Tibial nerve (tissue), 4 donors: ENCODE data around the gene TTC23. TPM values are rescaled to one million over a fixed set of nuclear protein-coding genes. Genes with fewer than 3 reads are reported as not detected.

Experiments used
- DNase-seq, 2 donors: peaks; one replicate each; pipeline ENCODE4 v3.0.0-alpha.2; 2019; ENCODE audit warnings: low spot score in 2 of 2
- H3K27ac ChIP-seq, 4 donors: fragments of 200-600 bp; sonication (generic) in 3 of 4; one replicate each; pipeline ENCODE4 v1.5.1; 2017 to 2019; ENCODE audit warnings: mild to moderate bottlenecking in 1 of 4
- H3K27me3 ChIP-seq, 2 donors: fragments of 200-600 bp; sonication (generic) in 1 of 2; one replicate each; pipeline versions ENCODE4 v1.5.1 to v1.6.0; 2017 to 2019
- H3K36me3 ChIP-seq, 3 donors: fragments of 200-600 bp; sonication (generic); one replicate each; pipeline ENCODE4 v1.5.1; 2018 to 2019
- H3K4me1 ChIP-seq, 4 donors: fragments of 200-600 bp; sonication (generic) in 3 of 4; one replicate each; pipeline ENCODE4 v1.5.1; 2017 to 2019
- H3K4me3 ChIP-seq, 4 donors: fragments of 200-600 bp; sonication (generic) in 3 of 4; one replicate each; pipeline ENCODE4 v1.5.1; 2017 to 2019; ENCODE audit warnings: mild to moderate bottlenecking in 1 of 4, moderate library complexity in 1 of 4
- H3K9me3 ChIP-seq, 4 donors: fragments of 200-600 bp; sonication (generic) in 3 of 4; one replicate each; pipeline ENCODE4 v1.5.1; 2017 to 2019
- EP300 ChIP-seq, 2 donors: sonication (generic); formaldehyde crosslinking; IDR thresholded peaks; one replicate each; pipeline ENCODE4 v1.6.1; 2017; ENCODE audit warnings: antibody characterized with exemption in 2 of 2, mild to moderate bottlenecking in 1 of 2
- POLR2A ChIP-seq, 2 donors: fragments of 450-650 bp; IDR thresholded peaks; one replicate each; pipeline ENCODE4 v1.6.1; 2017; ENCODE audit warnings: antibody characterized with exemption in 2 of 2, mild to moderate bottlenecking in 2 of 2, moderate library complexity in 2 of 2
- WGBS, 2 donors: methylation state at CpG; one replicate each; pipeline ENCODE4 v1.1.5; 2018; 5-methylcytosine and 5-hydroxymethylcytosine counted together
- total RNA-seq, 4 donors: library from RNA; depleted of rRNA; stranded (reverse); fragments of >200 nt; gene quantifications; one replicate each; pipeline ENCODE4 v1.1.0, GENCODE V29; 2016
- TF ChIP-seq, protein P1 (sequence below), 5 experiments: fragments of 200-600 bp in 3 of 5; fragments of 450-650 bp in 2 of 5; sonication (generic) in 3 of 5; IDR thresholded peaks; one replicate each; pipeline ENCODE4 v1.5.1; 2016 to 2019; ENCODE audit warnings: antibody characterized with exemption in 5 of 5, mild to moderate bottlenecking in 3 of 5, moderate library complexity in 2 of 5

TTC23 gene
- total RNA-seq, 4 donors from 2014 or later, result 19.3 to 59.2 (median 25.7) TPM

DNA sequence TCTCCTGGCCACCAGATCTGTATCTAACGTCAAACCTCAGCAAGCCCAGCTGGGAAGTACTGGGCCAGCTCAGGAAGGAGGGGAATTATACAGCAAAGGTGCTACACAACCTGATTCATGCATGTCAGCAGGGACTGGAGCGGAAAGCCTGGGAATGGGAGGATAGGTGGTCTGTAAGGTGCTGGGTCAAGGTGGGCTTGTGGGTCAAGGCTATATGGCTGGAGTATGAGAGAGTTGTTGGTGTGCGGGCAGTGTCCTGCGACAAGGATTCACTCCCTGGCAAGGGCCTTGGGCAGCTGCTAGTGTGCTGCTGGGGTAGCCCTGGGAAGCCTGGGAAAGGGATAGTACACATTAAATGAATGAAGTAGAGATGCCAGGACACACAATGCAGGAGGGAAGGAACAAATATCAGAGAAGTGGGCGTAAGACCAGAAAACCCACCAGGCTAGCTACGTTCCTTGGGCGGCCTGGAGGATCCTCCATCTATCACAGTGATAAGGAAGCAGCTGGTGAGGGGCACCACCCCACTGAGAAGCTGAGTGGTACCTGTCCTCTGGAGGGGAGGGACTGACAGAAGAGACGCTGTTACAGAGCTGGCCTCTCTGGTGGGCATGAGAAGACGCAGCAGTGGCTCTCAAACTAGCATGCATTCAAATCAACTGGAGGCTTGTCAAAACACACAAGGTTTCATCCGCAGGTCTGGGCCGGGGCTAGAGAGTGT lies 153.0 kb downstream of the TTC23 start:
- H3K9me3 ChIP-seq, result no peaks in the 10 kb centered on the region
- H3K36me3 ChIP-seq, result no peaks in the 10 kb centered on the region
- peaks cover 0 to 9% (median 0%) of the 10 kb centered on the region in 4 donors for H3K4me1 ChIP-seq
- 91 to 92% methylated on average over 11 of the region's 11 CpGs for WGBS, 2 donors
- TF ChIP-seq POLR2A (IDR thresholded peaks at IDR 0.05) (no peak), EP300 (IDR thresholded peaks at IDR 0.05) (no peak)
- TF ChIP-seq, protein P1, sequence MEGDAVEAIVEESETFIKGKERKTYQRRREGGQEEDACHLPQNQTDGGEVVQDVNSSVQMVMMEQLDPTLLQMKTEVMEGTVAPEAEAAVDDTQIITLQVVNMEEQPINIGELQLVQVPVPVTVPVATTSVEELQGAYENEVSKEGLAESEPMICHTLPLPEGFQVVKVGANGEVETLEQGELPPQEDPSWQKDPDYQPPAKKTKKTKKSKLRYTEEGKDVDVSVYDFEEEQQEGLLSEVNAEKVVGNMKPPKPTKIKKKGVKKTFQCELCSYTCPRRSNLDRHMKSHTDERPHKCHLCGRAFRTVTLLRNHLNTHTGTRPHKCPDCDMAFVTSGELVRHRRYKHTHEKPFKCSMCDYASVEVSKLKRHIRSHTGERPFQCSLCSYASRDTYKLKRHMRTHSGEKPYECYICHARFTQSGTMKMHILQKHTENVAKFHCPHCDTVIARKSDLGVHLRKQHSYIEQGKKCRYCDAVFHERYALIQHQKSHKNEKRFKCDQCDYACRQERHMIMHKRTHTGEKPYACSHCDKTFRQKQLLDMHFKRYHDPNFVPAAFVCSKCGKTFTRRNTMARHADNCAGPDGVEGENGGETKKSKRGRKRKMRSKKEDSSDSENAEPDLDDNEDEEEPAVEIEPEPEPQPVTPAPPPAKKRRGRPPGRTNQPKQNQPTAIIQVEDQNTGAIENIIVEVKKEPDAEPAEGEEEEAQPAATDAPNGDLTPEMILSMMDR (IDR thresholded peaks at IDR 0.05), result no peak
- DNase-seq, result no peak
- H3K27me3 ChIP-seq, result peaks cover 0 to 6% of the 10 kb centered on the region in 2 donors
- H3K27ac ChIP-seq, result no peak overlapping the region
- H3K4me3 ChIP-seq, result no peak overlapping the region

DNA sequence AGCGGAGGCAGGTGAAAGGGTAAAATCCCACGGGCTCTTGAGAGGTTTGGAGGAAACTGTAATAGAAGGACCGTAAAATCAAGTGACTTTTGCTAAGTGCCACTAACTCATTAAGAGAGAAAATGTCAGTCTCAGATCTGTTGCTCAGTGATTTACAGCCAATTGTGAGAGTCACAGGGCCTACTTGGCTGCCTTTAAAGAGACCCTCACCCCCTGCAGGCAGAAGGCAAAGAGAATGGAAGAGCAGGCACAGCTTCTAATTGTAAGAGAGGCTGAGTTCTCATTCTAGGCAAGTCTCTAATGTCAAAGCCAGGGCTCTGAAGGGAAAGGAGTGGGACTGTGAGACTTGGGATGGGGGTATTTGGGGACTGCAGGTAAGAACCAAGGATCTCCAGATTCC lies 153.8 kb downstream of the TTC23 start:
- H3K4me1 ChIP-seq, result peaks cover 0 to 6% (median 0%) of the 10 kb centered on the region in 4 donors
- no peak overlapping the region for H3K4me3 ChIP-seq
- peaks cover 0 to 3% of the 10 kb centered on the region in 2 donors for H3K27me3 ChIP-seq
- H3K27ac ChIP-seq, result no peak overlapping the region
- no peaks in the 10 kb centered on the region for H3K9me3 ChIP-seq
- 46 to 56% methylated on average over 3 of the region's 3 CpGs for WGBS, 2 donors
- H3K36me3 ChIP-seq, result no peaks in the 10 kb centered on the region
- no peak for DNase-seq
- TF ChIP-seq POLR2A (IDR thresholded peaks at IDR 0.05), result no peak
- TF ChIP-seq EP300 (IDR thresholded peaks at IDR 0.05), result no peak
- TF ChIP-seq, protein P1 (IDR thresholded peaks at IDR 0.05), result no peak

DNA sequence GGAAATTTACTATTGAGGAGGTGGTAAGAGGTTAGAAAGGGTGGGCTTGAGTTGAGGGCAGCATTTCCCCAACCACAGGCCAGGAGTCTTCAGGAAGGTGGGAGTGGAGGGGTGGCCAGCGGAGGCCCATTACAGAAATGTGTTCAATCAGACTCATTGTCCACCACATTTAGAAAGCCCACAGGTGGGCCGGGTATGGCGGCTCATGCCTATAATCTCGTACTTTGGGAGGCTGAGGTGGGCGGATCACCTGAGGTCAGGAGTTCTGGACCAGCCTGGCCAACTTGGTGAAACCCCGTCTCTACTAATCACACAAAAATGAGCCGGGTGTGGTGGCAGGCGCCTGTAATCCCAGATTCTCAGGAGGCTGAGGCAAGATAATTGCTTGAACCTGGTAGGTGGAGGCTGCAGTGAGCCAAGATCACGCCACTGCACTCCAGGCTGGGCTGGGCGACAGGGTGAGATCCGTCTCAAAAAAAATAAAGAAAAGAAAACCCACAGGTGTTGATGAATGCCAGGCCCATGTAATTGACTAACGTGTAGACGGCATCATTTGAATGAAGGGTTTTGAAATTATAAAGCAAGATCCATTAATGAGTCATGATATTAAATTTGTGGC lies 156.7 kb downstream of the TTC23 start:
- WGBS, 2 donors, result 90 to 92% methylated on average over 13 of the region's 13 CpGs
- no peak overlapping the region for H3K27ac ChIP-seq
- DNase-seq, result no peak
- H3K36me3 ChIP-seq, result no peaks in the 10 kb centered on the region
- no peaks in the 10 kb centered on the region for H3K27me3 ChIP-seq
- H3K4me3 ChIP-seq, result no peak overlapping the region
- no peak for TF ChIP-seq EP300 (IDR thresholded peaks at IDR 0.05)
- no peaks in the 10 kb centered on the region for H3K9me3 ChIP-seq
- H3K4me1 ChIP-seq, result no peaks in the 10 kb centered on the region

DNA sequence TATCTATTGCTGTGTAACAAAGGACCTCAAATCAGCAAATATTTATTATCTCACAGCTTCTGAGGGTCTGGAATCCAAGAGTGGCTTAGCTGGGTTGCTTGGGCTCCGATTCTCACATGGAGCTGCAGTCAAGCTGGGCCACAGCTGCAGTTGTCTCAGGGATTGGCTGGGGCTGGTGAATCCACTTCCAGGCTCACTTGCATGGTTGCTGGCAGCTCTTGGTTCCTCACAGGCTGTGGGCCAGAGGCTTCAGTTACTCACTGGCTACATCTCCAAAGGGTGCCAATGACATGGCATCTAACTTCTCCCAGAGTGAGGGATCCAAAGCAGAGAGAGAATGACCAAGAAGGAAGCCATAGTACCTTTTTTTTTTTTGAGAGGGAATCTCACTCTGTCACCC lies 158.4 kb downstream of the TTC23 start:
- Histone ChIP-seq H3K9me3 (no peaks in the 10 kb centered on the region), H3K27me3 (no peaks in the 10 kb centered on the region), H3K4me3 (no peak overlapping the region), H3K36me3 (no peaks in the 10 kb centered on the region), H3K4me1 (no peaks in the 10 kb centered on the region), H3K27ac (no peak overlapping the region)
- WGBS, 2 donors, result 93 to 100% methylated on average over 1 of the region's 1 CpG
- no peak for DNase-seq
- TF ChIP-seq, protein P1 (IDR thresholded peaks at IDR 0.05), result no peak
- TF ChIP-seq EP300 (IDR thresholded peaks at IDR 0.05), result no peak
- no peak for TF ChIP-seq POLR2A (IDR thresholded peaks at IDR 0.05)

DNA sequence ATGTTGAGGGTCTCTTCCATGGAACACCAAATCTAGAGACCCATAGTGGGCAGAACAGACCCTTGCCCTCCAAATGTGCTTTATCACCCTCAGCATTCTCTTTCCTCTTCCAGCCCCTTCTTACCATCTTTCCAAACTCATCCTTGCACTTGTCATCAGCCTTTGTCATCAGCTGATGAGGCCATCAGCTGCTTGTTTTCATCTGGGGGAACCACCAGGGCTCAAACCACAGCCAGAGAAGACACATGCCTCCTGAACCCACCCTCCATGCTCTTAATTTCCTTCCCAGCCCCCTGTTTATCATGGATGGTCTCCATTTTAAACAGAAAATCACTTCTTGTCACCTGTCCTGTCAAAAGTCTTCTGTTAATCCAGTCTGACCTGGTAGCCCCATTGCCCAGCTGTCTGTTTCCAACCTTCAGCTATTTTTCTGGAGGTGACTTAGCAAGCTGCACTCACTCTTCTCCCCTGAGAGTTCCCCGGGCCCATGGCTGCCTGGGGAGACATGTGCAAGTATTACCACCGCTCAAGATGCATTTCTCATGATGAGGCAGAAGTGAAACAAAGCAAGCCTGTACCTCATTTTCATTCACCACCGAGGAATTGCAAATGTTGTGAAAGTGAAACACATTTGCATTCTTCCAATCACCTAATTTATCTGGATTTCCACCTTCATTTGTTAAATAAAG lies 159.2 kb downstream of the TTC23 start:
- no peaks in the 10 kb centered on the region for H3K4me1 ChIP-seq

More for the DNA sequence above, 159.2 kb downstream of the TTC23 start:
- TF ChIP-seq POLR2A (IDR thresholded peaks at IDR 0.05) (no peak), EP300 (IDR thresholded peaks at IDR 0.05) (no peak)
- TF ChIP-seq, protein P1 (IDR thresholded peaks at IDR 0.05), result no peak
- WGBS, 2 donors, result 52 to 55% methylated on average over 3 of the region's 3 CpGs
- DNase-seq, result no peak
- H3K36me3 ChIP-seq, result no peaks in the 10 kb centered on the region
- H3K27me3 ChIP-seq, result no peaks in the 10 kb centered on the region
- no peak overlapping the region for H3K4me3 ChIP-seq
- no peaks in the 10 kb centered on the region for H3K9me3 ChIP-seq
- no peak overlapping the region for H3K27ac ChIP-seq
